ENCODE measurements around the gene LRRC4B.
"Not testable (repeated sequence)": the region's sequence is repeated elsewhere in the genome, so short reads cannot be mapped to it uniquely, and the experiment has no call there.

Gene LRRC4B

DNA sequence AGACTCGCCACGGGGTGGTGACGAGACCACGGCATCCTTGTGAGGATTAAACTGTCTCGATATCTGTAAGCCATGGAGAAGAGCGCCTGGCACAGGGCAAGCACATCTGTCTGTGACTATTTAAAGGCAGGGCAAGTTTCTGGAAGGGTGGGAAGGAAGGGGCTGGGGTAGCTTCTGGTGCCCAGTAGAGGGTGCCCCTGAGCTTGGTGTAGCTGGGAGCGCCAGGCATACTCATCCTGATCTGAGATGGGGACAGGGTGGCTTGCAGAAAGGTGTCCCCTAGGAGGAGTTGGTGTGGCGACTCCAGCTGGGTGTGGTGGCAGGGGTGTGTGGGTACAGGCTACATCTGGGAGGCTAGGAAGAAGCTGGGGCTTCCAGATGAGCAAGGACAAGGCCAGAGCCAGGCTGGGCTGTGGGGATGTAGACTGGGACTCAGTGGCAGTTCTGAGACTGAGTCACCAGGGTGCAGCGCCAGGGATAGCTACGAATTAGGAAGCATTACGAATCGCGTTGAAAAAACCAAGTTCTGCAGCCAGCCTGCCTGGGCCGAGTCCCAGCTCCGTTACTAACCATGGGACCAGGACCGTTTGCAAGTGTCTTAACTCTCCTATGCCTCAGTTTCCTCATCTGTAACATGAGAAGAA, 31.5 kb downstream of the LRRC4B start:
- in situ Hi-C loops (cut with HindIII; ENCODE audit: low sequenced_read_pairs): no loop called here
- TF ChIP-seq, protein P1, sequence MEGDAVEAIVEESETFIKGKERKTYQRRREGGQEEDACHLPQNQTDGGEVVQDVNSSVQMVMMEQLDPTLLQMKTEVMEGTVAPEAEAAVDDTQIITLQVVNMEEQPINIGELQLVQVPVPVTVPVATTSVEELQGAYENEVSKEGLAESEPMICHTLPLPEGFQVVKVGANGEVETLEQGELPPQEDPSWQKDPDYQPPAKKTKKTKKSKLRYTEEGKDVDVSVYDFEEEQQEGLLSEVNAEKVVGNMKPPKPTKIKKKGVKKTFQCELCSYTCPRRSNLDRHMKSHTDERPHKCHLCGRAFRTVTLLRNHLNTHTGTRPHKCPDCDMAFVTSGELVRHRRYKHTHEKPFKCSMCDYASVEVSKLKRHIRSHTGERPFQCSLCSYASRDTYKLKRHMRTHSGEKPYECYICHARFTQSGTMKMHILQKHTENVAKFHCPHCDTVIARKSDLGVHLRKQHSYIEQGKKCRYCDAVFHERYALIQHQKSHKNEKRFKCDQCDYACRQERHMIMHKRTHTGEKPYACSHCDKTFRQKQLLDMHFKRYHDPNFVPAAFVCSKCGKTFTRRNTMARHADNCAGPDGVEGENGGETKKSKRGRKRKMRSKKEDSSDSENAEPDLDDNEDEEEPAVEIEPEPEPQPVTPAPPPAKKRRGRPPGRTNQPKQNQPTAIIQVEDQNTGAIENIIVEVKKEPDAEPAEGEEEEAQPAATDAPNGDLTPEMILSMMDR (IDR thresholded peaks at IDR 0.05; ENCODE audit: low read depth, low read length, missing control alignments): no peak
- no peak for DNase-seq (ENCODE audit: low read depth)
- no peak overlapping the region for H3K4me3 ChIP-seq (ENCODE audit: low read depth, low read length)

DNA sequence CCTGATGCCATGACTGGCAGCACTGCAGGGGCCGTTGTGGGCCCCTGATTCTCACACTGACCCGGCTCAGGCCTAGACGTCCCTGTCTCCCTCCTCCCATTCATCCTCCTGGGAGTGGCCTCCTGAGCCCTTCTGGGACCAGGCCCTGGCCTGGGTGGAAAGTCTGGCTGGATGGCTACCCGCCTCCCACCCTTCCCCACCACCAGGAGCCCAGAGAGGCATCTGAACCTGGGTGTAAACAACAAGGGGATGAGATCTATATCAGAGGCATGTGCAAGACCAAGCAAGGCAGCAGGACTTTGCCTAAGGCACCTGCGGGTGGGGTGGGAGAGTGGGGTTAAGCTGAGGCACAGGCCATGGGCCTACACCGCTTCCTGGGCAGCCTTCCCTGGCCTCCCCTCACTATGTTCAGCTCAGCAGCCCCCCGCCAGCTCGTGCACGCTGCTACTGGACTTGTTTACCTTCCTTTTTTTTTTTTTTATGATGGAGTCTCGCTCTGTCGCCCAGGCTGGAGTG, 32.5 kb downstream of the LRRC4B start:
- TF ChIP-seq, protein P1 (IDR thresholded peaks at IDR 0.05; ENCODE audit: low read depth, low read length, missing control alignments): no peak
- in situ Hi-C loops (cut with HindIII; ENCODE audit: low sequenced_read_pairs): no loop called here

DNA sequence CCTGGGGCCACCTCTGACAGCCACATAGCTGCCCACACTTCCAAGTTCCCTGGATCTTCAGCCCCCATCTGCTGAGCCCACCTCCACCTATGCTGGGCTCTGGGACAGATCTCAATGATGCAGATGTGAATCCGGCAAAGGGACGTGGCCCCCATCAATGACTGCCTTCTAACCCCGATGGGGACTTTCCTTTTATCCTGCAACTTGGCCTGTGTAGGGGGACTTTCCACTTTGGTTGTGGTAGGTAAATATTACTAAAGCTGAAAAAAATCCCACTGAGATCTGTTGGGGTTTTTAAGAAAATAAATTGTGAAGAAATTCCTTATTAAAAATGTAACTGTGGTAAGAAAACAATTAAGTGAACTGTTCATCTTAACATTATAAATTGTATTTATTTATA, 33.8 kb downstream of the LRRC4B start:
- in situ Hi-C loops (cut with HindIII; ENCODE audit: low sequenced_read_pairs): no loop called here
- DNase-seq (ENCODE audit: low read depth): no peak

More for the DNA sequence above, 32.5 kb downstream of the LRRC4B start:
- no peak for DNase-seq (ENCODE audit: low read depth)
- no peak overlapping the region for H3K4me3 ChIP-seq (ENCODE audit: low read depth, low read length)

DNA sequence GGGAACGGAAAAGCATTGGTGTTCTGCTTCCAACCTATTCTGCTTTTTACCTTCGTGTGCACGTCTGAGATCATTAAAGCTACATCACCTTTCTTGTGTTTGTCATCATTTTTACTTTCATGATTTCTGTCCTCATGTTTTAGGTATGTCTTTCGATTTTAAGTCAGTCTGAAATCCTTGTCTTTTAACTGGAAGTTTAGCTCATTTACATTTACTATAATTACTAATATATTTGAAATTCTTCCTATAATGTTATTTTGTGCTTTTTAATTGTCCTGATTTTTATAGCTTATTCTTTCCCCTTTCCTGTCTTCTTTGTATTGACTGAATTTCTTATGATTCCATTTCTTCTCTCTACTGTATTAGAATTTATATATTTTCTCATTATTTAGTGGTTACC, 35.3 kb downstream of the LRRC4B start:
- in situ Hi-C loops (cut with HindIII; ENCODE audit: low sequenced_read_pairs): no loop called here
- TF ChIP-seq, protein P1 (IDR thresholded peaks at IDR 0.05; ENCODE audit: low read depth, low read length, missing control alignments): no peak
- no peak for DNase-seq (ENCODE audit: low read depth)
- no peak overlapping the region for H3K4me3 ChIP-seq (ENCODE audit: low read depth, low read length)

More for the DNA sequence above, 33.8 kb downstream of the LRRC4B start:
- TF ChIP-seq, protein P1 (IDR thresholded peaks at IDR 0.05; ENCODE audit: low read depth, low read length, missing control alignments): no peak
- H3K4me3 ChIP-seq (ENCODE audit: low read depth, low read length): no peak overlapping the region

DNA sequence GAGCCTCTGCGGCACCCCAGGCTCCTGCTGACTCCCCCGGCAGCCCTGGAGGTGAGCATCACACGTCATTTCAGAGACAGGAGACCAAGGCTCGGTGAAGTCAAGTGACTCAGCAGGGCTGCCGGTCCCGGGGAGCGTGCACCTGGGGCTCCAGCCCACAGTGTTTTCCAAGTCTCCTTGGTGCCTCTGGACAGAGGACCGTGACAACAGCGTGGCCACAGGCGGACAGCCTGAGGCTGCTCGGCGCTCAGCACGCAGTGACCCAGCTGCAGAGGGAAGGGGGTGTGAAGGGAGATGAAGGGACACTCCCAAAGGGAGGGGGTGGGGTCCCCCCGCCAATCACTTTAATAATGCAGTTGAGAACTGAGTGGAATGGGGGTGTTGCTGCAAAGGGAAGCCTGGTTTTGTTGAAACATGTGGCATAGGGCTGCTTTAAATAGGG, 37.0 kb downstream of the LRRC4B start:
- in situ Hi-C loops (cut with HindIII; ENCODE audit: low sequenced_read_pairs): no loop called here
- TF ChIP-seq, protein P1 (IDR thresholded peaks at IDR 0.05; ENCODE audit: low read depth, low read length, missing control alignments): no peak
- DNase-seq (ENCODE audit: low read depth): no peak
- no peak overlapping the region for H3K4me3 ChIP-seq (ENCODE audit: low read depth, low read length)

DNA sequence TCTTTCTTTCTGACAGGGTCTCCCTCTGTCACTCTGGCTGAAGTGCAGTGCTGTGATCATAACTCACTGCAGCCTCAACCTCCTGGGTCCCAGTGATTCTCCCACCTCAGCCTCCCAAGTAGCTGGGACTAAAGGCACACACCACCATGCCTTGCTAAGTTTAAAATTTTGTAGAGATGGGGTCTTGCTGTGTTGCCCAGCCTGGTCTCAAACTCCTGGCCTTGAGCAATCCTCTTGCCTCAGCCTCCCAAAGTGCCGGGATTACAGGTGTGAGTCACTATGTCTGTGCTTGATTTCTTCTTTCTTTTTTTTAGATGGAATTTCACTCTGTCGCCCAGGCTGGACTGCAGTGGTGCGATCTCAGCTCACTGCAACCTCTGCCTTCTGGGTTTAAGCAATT, 40.2 kb downstream of the LRRC4B start:
- DNase-seq (ENCODE audit: low read depth); H3K4me3 ChIP-seq (ENCODE audit: low read depth, low read length); in situ Hi-C loops (cut with HindIII; ENCODE audit: low sequenced_read_pairs): not testable (repeated sequence)

DNA sequence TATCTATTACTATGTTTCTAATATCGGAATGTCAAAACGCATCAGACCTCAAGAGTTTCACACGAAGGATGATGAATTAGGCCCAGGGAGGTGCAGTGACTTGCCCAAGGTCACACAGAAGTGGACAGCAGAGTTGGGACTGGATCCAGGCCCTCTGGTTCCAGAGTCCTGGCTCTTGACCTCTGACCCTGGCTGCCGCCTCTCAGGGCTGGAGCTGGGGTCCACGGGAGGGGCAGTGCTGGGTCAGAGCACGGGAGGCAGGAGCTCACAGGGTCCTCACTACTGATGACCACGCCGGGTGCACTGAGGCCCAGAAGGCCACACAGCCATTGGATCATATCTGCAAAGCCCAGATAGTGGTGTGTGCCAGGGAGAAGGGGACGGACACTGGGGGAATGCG, 45.4 kb downstream of the LRRC4B start:
- no peak overlapping the region for H3K4me3 ChIP-seq (ENCODE audit: low read depth, low read length)
- TF ChIP-seq, protein P1 (IDR thresholded peaks at IDR 0.05; ENCODE audit: low read depth, low read length, missing control alignments): no peak
- no peak for DNase-seq (ENCODE audit: low read depth)
- in situ Hi-C loops (cut with HindIII; ENCODE audit: low sequenced_read_pairs): no loop called here
